ENCODE measurements around the gene MITF.
A peak's percentile ranks its signal among the peaks of the same experiment; 100 is the strongest.

MITF gene

GRCh38 chr3:69936266-69936665 is 197.0 kb downstream of the MITF start:
- no peak for DNase-seq (ENCODE audit: extremely low spot score, insufficient read length, low read depth)
- no peak for FAIRE-seq

GRCh38 chr3:69938061-69938460 is 198.8 kb downstream of the MITF start:
- FAIRE-seq (no peak), DNase-seq (ENCODE audit: extremely low spot score, insufficient read length, low read depth) (no peak)

- DNase-seq (ENCODE audit: extremely low spot score, insufficient read length, low read depth) (no peak), FAIRE-seq (no peak)
These were observed 199.7 kb downstream of the MITF start for GRCh38 chr3:69938931-69939330.

GRCh38 chr3:69941037-69941436 is 201.8 kb downstream of the MITF start:
- DNase-seq (ENCODE audit: extremely low spot score, insufficient read length, low read depth) (no peak), FAIRE-seq (no peak)

- DNase-seq (ENCODE audit: extremely low spot score, insufficient read length, low read depth): no peak
- FAIRE-seq: no peak
These were observed 202.3 kb downstream of the MITF start for GRCh38 chr3:69941439-69942176.

- no peak for DNase-seq (ENCODE audit: extremely low spot score, insufficient read length, low read depth)
- FAIRE-seq: no peak
These were observed 205.7 kb downstream of the MITF start for GRCh38 chr3:69944931-69945493.

GRCh38 chr3:69948246-69948862 is 209.1 kb downstream of the MITF start:
- no peak for DNase-seq (ENCODE audit: extremely low spot score, insufficient read length, low read depth)
- no peak for FAIRE-seq

GRCh38 chr3:69951616-69952015 is 212.4 kb downstream of the MITF start:
- no peak for FAIRE-seq
- DNase-seq (ENCODE audit: extremely low spot score, insufficient read length, low read depth): no peak

- no peak for DNase-seq (ENCODE audit: extremely low spot score, insufficient read length, low read depth)
- no peak for FAIRE-seq
These were observed 220.3 kb downstream of the MITF start for GRCh38 chr3:69959581-69959980.

- DNase-seq (ENCODE audit: extremely low spot score, insufficient read length, low read depth) (no peak), FAIRE-seq (no peak)
These were observed 222.6 kb downstream of the MITF start for GRCh38 chr3:69961706-69962439.

GRCh38 chr3:69963643-69964042 is 224.4 kb downstream of the MITF start:
- DNase-seq (ENCODE audit: extremely low spot score, insufficient read length, low read depth) (no peak), FAIRE-seq (no peak)

GRCh38 chr3:69967156-69967555 is 227.9 kb downstream of the MITF start:
- FAIRE-seq (no peak), DNase-seq (ENCODE audit: extremely low spot score, insufficient read length, low read depth) (no peak)

- FAIRE-seq (no peak), DNase-seq (ENCODE audit: extremely low spot score, insufficient read length, low read depth) (no peak)
These were observed 231.6 kb downstream of the MITF start for GRCh38 chr3:69970827-69971226.

- DNase-seq (ENCODE audit: extremely low spot score, insufficient read length, low read depth) (no peak), FAIRE-seq (no peak)
These were observed 233.4 kb downstream of the MITF start for GRCh38 chr3:69972672-69973071.

- FAIRE-seq: no peak
- no peak for DNase-seq (ENCODE audit: extremely low spot score, insufficient read length, low read depth)
These were observed 236.8 kb downstream of the MITF start for GRCh38 chr3:69976021-69976420.

GRCh38 chr3:69983546-69984265 is 244.4 kb downstream of the MITF start:
- DNase-seq (ENCODE audit: extremely low spot score, insufficient read length, low read depth) (no peak), FAIRE-seq (peak; percentile 21)

- FAIRE-seq: no peak
These were observed 246.0 kb downstream of the MITF start for GRCh38 chr3:69985266-69985665.

GRCh38 chr3:69986419-69986818 is 247.2 kb downstream of the MITF start:
- no peak for FAIRE-seq

More at GRCh38 chr3:69985266-69985665, 246.0 kb downstream of the MITF start:
- DNase-seq (ENCODE audit: extremely low spot score, insufficient read length, low read depth): no peak

GRCh38 chr3:69987833-69988232 is 248.6 kb downstream of the MITF start:
- DNase-seq (ENCODE audit: extremely low spot score, insufficient read length, low read depth) (no peak), FAIRE-seq (no peak)

More at GRCh38 chr3:69986419-69986818, 247.2 kb downstream of the MITF start:
- DNase-seq (ENCODE audit: extremely low spot score, insufficient read length, low read depth): no peak

GRCh38 chr3:69993757-69994156 is 254.5 kb downstream of the MITF start:
- no peak for FAIRE-seq
- no peak for DNase-seq (ENCODE audit: extremely low spot score, insufficient read length, low read depth)

All from GM18507 (cell line).